GM12801 (cell line): ENCODE measurements around the gene ACOX3.

Experiments
- CTCF ChIP-seq: IDR thresholded peaks from one replicate; pipeline ENCODE4 v1.5.1; 2011; ENCODE audit warnings: control low read depth; ENCODE audit not compliant: insufficient read length; ENCODE audit errors: extremely low read depth

ACOX3 gene

GRCh38 chr4:8438743-8439142 lies 1.8 kb downstream of the ACOX3 start:
- no peak for TF ChIP-seq CTCF

- no peak for TF ChIP-seq CTCF
Observed at GRCh38 chr4:8437281-8437680, 3.2 kb downstream of the ACOX3 start.

- no peak for TF ChIP-seq CTCF
Observed at GRCh38 chr4:8435656-8436121, 4.8 kb downstream of the ACOX3 start.

GRCh38 chr4:8434251-8435073 lies 6.1 kb downstream of the ACOX3 start:
- no peak for TF ChIP-seq CTCF

- TF ChIP-seq CTCF, result no peak
Observed at GRCh38 chr4:8433136-8433535, 7.4 kb downstream of the ACOX3 start.

- no peak for TF ChIP-seq CTCF
Observed at GRCh38 chr4:8431553-8431952, 9.0 kb downstream of the ACOX3 start.

GRCh38 chr4:8428288-8429097 lies 12.0 kb downstream of the ACOX3 start:
- TF ChIP-seq CTCF, result no peak
